Measurements from ENCODE around the gene ARSG. TPM values are rescaled to one million over a fixed set of nuclear protein-coding genes. Genes with fewer than 3 reads are reported as not detected.
A peak's percentile ranks its signal among the peaks of the same experiment; 100 is the strongest.

The ARSG gene
- total and polyA plus RNA-seq, 2 of the 13 experiments (the other 11 are each of a cell fraction or from before 2014, with no cell fraction given) = 3.7 to 15.2 TPM

- TF ChIP-seq ZNF784 (CRISPR knock-in tag; IDR thresholded peaks at IDR 0.05; ENCODE audit: borderline replicate concordance) (peak; percentile 79; the same call in 1 of the 2 replicates), GABPA (IDR thresholded peaks at IDR 0.05; ENCODE audit: low read depth, low read length) (no peak), GABPA (CRISPR knock-in tag; IDR thresholded peaks at IDR 0.05; ENCODE audit: low read depth) (peak; percentile 52; the same call in 1 of the 2 replicates), ZNF292 (CRISPR knock-in tag; IDR thresholded peaks at IDR 0.05; ENCODE audit: borderline replicate concordance, low read depth) (peak; percentile 90; the same call in 1 of the 2 replicates), ATF3 (CRISPR knock-in tag; IDR thresholded peaks at IDR 0.05) (0 out of 2 replicates have a peak, but pooled peaks have one; percentile 52), KIAA2018 (CRISPR knock-in tag; IDR thresholded peaks at IDR 0.05; ENCODE audit: borderline replicate concordance) (no peak), IKZF4 (CRISPR knock-in tag; IDR thresholded peaks at IDR 0.05; ENCODE audit: borderline replicate concordance, low read depth, not compliant biosample characterization) (peak; percentile 68), ZNF460 (CRISPR knock-in tag; IDR thresholded peaks at IDR 0.05; ENCODE audit: borderline replicate concordance) (no peak), ZNF343 (CRISPR knock-in tag; IDR thresholded peaks at IDR 0.05) (peak; percentile 79; the same call in 1 of the 2 replicates), ZNF878 (CRISPR knock-in tag; IDR thresholded peaks at IDR 0.05) (no peak; the same call in 1 of the 2 replicates), ZBTB2 (CRISPR knock-in tag; IDR thresholded peaks at IDR 0.05; ENCODE audit: low read depth) (peak; percentile 44; the same call in 1 of the 2 replicates), HNRNPK (IDR thresholded peaks at IDR 0.05; ENCODE audit: low read depth, low read length, poor library complexity, severe bottlenecking) (peak; percentile 80), AHR (CRISPR knock-in tag; IDR thresholded peaks at IDR 0.05) (peak; percentile 79; the same call in 1 of the 2 replicates), NFKBIZ (CRISPR knock-in tag; IDR thresholded peaks at IDR 0.05) (no peak; the same call in 1 of the 2 replicates), KDM2A (CRISPR knock-in tag; IDR thresholded peaks at IDR 0.05; ENCODE audit: borderline replicate concordance, low read depth) (peak; percentile 82; the same call in 1 of the 2 replicates), ERF (CRISPR knock-in tag; IDR thresholded peaks at IDR 0.05) (peak; percentile 81; the same call in 1 of the 2 replicates)
Measured at GRCh38 chr17:68291836-68292688, 767 bp downstream of the ARSG start (continued).
